Fibroblast of the aortic adventitia (primary cell): ENCODE measurements around the gene SGK2. TPM values are rescaled to one million over a fixed set of nuclear protein-coding genes. Genes with fewer than 3 reads are reported as not detected.

Experiments
- DNase-seq: peaks from one replicate; pipeline ENCODE4 v3.0.0-alpha.2; 2010; ENCODE audit warnings: low read depth
- H3K4me3 ChIP-seq: 2 replicates; pipeline ENCODE4 v1.5.1; 2011; ENCODE audit warnings: low read depth, mild to moderate bottlenecking, control low read depth, low read length, moderate library complexity
- total RNA-seq: library from RNA; depleted of rRNA; stranded (reverse); fragments of >200 nt; gene quantifications from 2 replicates; pipeline ENCODE4 v1.2.3, GENCODE V29; 2012; ENCODE audit warnings: low replicate concordance
- TF ChIP-seq, protein P1 (sequence below): IDR thresholded peaks from 2 replicates; pipeline ENCODE4 v1.5.1; 2011; ENCODE audit warnings: mild to moderate bottlenecking, low read length, control low read depth, inconsistent platforms; ENCODE audit not compliant: insufficient read depth

Gene SGK2
- total RNA-seq, 1 donor: 0.09 TPM

DNA sequence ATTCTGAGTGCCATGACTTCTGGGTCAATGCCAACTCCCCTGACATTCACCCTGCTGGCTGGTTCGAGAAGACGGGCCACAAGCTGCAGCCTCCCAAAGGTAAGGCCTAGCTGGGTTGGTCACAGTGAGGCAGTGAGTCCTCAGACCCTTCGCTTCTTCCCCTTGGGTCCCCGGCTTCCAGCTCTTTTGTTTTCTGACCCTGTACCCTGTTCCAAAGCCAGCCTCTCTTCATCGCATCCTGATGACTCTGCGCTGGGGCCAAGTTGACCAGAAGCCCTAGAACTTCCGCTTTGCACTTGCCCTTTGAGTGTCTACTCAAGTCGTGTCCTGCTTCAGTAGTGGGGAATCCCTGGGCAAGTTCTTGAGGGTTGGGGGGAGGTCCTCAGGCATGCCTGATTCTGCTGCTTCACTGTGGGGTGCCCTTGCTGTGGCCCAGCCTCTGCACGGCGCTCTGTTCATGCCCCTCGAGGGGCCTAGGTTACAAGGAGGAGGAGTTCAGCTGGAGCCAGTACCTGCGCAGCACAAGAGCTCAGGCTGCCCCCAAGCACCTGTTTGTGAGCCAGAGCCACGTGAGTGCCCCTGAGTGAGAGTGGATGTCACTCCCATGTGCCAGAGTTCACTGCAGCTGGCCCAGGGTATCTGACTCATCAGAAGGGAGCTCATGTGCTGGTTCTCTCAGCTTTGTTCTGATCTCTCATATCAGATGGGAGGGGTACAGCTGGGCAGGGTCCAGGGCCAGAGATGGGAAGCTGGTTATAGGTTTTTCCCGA is 28.3 kb upstream of the SGK2 start:
- TF ChIP-seq, protein P1, sequence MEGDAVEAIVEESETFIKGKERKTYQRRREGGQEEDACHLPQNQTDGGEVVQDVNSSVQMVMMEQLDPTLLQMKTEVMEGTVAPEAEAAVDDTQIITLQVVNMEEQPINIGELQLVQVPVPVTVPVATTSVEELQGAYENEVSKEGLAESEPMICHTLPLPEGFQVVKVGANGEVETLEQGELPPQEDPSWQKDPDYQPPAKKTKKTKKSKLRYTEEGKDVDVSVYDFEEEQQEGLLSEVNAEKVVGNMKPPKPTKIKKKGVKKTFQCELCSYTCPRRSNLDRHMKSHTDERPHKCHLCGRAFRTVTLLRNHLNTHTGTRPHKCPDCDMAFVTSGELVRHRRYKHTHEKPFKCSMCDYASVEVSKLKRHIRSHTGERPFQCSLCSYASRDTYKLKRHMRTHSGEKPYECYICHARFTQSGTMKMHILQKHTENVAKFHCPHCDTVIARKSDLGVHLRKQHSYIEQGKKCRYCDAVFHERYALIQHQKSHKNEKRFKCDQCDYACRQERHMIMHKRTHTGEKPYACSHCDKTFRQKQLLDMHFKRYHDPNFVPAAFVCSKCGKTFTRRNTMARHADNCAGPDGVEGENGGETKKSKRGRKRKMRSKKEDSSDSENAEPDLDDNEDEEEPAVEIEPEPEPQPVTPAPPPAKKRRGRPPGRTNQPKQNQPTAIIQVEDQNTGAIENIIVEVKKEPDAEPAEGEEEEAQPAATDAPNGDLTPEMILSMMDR: no peak
- no peak overlapping the region for H3K4me3 ChIP-seq
- no peak for DNase-seq

DNA sequence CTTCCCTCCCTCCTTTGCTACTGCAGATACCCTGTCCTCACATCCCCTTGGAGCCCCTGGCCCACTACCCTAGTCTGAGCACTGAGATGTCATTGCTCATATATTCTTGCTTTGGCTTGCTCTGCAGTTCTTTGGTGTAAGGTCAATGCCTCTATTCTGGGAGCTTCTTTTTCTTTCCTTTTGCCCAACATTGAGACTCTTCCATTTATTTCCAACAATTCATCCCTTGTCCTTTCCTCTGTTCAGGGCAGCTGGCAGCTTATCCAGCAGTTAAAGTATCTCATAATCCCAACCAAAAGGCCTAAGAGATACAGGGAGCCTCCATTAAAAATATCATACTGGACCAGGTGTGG is 27.8 kb upstream of the SGK2 start:
- DNase-seq: no peak
- no peak overlapping the region for H3K4me3 ChIP-seq
- TF ChIP-seq, protein P1: no peak

DNA sequence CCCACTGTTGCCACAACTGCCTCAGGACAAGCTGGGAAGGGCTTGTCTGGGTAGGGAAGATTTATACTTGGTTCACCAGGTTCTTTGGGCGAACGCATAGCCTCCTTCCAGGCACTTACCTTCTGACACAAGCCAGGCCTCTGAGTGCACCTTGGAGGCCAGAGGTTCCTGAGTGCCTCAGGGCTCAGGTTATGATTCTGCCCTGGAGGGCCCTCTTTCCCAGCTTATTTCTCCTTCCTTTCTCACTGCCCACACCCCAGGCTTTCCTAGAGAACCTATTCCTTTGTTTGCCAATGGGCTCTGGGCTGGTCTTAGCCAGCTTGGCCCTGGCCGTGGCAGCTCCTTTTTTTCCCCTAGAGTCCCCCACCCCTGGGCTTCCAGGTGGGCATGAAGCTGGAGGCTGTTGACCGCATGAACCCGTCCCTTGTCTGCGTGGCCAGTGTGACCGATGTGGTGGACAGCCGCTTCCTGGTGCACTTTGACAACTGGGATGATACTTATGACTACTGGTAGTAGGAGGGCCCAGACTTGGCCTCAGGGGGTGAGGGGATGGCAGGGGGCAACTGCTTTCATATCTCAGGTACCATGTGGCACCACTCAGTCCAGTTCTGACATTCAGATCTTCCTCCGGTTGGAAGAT is 26.3 kb upstream of the SGK2 start:
- no peak overlapping the region for H3K4me3 ChIP-seq
- TF ChIP-seq, protein P1: no peak
- DNase-seq: no peak

DNA sequence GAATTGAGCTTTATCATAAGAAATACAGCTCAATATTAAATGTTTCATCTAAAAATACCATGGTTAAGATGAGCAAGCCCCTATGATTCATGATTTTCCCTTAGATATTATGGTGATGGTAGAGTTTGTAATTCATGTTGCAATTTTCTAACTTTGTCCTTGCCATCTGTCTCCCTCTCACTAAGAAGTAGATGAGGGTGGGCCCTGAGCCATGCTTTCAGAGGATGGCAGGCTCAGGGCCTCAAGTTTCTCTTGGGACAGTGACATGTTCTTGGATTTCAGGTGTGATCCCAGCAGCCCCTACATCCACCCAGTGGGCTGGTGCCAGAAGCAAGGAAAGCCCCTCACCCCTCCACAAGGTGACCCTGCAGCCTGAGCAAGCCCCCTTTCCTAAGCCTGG is 25.8 kb upstream of the SGK2 start:
- no peak overlapping the region for H3K4me3 ChIP-seq
- peak; percentile 41 for DNase-seq
- TF ChIP-seq, protein P1: no peak

DNA sequence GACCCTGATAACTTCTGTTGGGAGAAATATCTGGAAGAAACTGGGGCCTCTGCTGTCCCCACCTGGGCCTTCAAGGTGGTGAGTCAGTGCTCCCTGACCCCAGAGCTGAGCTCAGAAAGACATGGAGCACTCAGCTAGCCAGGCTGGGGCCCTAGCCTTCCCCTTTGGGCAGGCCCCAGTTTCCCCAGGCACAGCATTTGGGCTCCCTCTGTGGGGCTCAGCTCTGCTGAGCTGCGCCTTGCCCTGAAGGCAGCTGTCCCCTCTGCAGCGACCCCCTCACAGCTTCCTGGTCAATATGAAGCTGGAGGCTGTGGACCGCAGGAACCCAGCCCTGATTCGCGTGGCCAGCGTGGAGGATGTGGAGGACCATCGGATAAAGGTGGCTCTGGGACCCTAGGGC is 24.8 kb upstream of the SGK2 start:
- TF ChIP-seq, protein P1: no peak
- DNase-seq: no peak
- H3K4me3 ChIP-seq: no peak overlapping the region

DNA sequence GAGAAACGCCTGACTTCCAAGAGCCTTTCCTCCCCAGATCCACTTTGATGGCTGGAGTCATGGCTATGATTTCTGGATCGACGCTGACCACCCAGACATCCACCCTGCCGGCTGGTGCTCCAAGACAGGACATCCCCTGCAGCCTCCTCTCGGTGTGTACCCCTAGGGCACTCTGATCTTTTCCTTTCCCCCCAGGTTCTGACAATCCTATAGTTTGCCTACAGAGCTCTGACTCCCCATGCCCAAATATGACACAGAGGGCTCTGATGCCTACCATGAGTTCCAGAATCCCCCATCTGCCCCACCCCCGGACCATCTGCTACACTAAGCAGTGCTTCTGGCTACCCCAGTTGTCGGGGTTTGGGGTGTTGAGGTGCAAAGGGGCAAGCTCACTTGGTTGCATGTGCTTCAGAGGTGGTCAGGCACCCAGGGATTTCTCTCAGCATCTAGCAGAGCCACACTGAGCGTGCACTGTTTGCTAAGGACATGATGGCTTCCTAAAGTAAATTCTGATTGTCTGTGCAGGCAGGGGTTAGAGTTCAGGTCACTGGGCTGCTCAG is 24.0 kb upstream of the SGK2 start:
- no peak overlapping the region for H3K4me3 ChIP-seq
- DNase-seq: no peak
- TF ChIP-seq, protein P1: no peak
